Effector memory CD8-positive, alpha-beta T cell (primary cell): ENCODE data around the gene NAE1.
"Not testable (repeated sequence)": the region's sequence is repeated elsewhere in the genome, so short reads cannot be mapped to it uniquely, and the experiment has no call there.

ENCODE experiments used
- ATAC-seq: fragments of 150-1000 bp; cut with Tn5 transposase; replicated peaks from 2 replicates; pipeline ENCODE4 v1.10.0; 2021; ENCODE audit warnings: mild to moderate bottlenecking, moderate library complexity
- DNase-seq, 3 experiments: peaks; one replicate each; pipeline ENCODE4 v3.0.0; 2021
- H3K27ac Mint-ChIP-seq, 2 donors: one replicate each; pipeline ENCODE4 v1.8.0; 2022; ENCODE audit warnings: mild to moderate bottlenecking in 2 of 2, mixed read lengths in 2 of 2, moderate library complexity in 2 of 2
- H3K27me3 Mint-ChIP-seq, 2 donors: one replicate each; pipeline ENCODE4 v1.8.0; 2022; ENCODE audit warnings: mixed read lengths in 2 of 2
- H3K36me3 Mint-ChIP-seq: one replicate; pipeline ENCODE4 v1.8.0; 2022; ENCODE audit warnings: mild to moderate bottlenecking, moderate library complexity, mixed read lengths; ENCODE audit not compliant: insufficient read depth
- H3K4me1 Mint-ChIP-seq, 2 donors: one replicate each; pipeline ENCODE4 v1.8.0; 2022; ENCODE audit warnings: low read depth in 2 of 2, mixed read lengths in 2 of 2
- H3K4me3 Mint-ChIP-seq, 2 donors: one replicate each; pipeline ENCODE4 v1.8.0; 2022; ENCODE audit warnings: mild to moderate bottlenecking in 2 of 2, mixed read lengths in 2 of 2, moderate library complexity in 2 of 2
- H3K9me3 Mint-ChIP-seq, 2 donors: one replicate each; pipeline ENCODE4 v1.8.0; 2022; ENCODE audit warnings: mixed read lengths in 2 of 2

The NAE1 gene

GRCh38 chr16:66811043-66811442 lies 19.7 kb downstream of the NAE1 start:
- DNase-seq, result no peak
- ATAC-seq, result no peak
- Mint-ChIP-seq H3K9me3 (no peaks in the 10 kb centered on the region), H3K4me1 (no peaks in the 10 kb centered on the region), H3K36me3 (peaks cover 82% of the 10 kb centered on the region), H3K4me3 (no peak overlapping the region), H3K27ac (no peak overlapping the region), H3K27me3 (no peaks in the 10 kb centered on the region)

- no peaks in the 10 kb centered on the region for H3K9me3 Mint-ChIP-seq
- no peak overlapping the region for H3K4me3 Mint-ChIP-seq
- no peaks in the 10 kb centered on the region for H3K4me1 Mint-ChIP-seq
- DNase-seq (no peak), ATAC-seq (no peak)
- peaks cover 82% of the 10 kb centered on the region for H3K36me3 Mint-ChIP-seq
- peak overlapping the region in 1 of 2 donors; percentile 15 for H3K27ac Mint-ChIP-seq
- no peaks in the 10 kb centered on the region for H3K27me3 Mint-ChIP-seq
These were observed 20.4 kb downstream of the NAE1 start for GRCh38 chr16:66810391-66810790.

GRCh38 chr16:66809765-66810164 lies 21.0 kb downstream of the NAE1 start:
- Mint-ChIP-seq H3K27me3 (no peaks in the 10 kb centered on the region), H3K9me3 (no peaks in the 10 kb centered on the region), H3K4me3 (no peak overlapping the region), H3K4me1 (no peaks in the 10 kb centered on the region), H3K27ac (peak overlapping the region in 1 of 2 donors; percentile 15), H3K36me3 (peaks cover 82% of the 10 kb centered on the region)
- DNase-seq, result no peak
- ATAC-seq, result no peak

- ATAC-seq, result no peak
- H3K4me3 Mint-ChIP-seq, result no peak overlapping the region
- no peaks in the 10 kb centered on the region for H3K4me1 Mint-ChIP-seq
- DNase-seq, result no peak
- H3K27me3 Mint-ChIP-seq, result no peaks in the 10 kb centered on the region
- H3K9me3 Mint-ChIP-seq, result no peaks in the 10 kb centered on the region
- no peak overlapping the region for H3K27ac Mint-ChIP-seq
- peaks cover 48% of the 10 kb centered on the region for H3K36me3 Mint-ChIP-seq
These were observed 28.6 kb downstream of the NAE1 start for GRCh38 chr16:66802159-66802558.

- no peaks in the 10 kb centered on the region for H3K9me3 Mint-ChIP-seq
- no peak within 1 kb of the TSS for H3K27ac Mint-ChIP-seq
- ATAC-seq (no peak), DNase-seq (no peak)
- H3K4me1 Mint-ChIP-seq, result no peaks in the 10 kb centered on the region
- H3K4me3 Mint-ChIP-seq, result no peak within 1 kb of the TSS
- no peaks in the 10 kb centered on the region for H3K27me3 Mint-ChIP-seq
- H3K36me3 Mint-ChIP-seq, result peaks cover 42% of the 10 kb centered on the region
These were observed 29.3 kb downstream of the NAE1 start, which contains the start of gene TERB1 for GRCh38 chr16:66801320-66802105. Gene TERB1, minus strand, starts transcription at chr16:66801584. Its CDS starts 4,786 bp downstream, at chr16:66796798.

GRCh38 chr16:66800856-66801255 lies 29.9 kb downstream of the NAE1 start:
- Mint-ChIP-seq H3K27me3 (no peaks in the 10 kb centered on the region), H3K27ac (no peak overlapping the region), H3K4me1 (no peaks in the 10 kb centered on the region), H3K36me3 (peaks cover 39% of the 10 kb centered on the region), H3K9me3 (no peaks in the 10 kb centered on the region), H3K4me3 (no peak overlapping the region)
- ATAC-seq (no peak), DNase-seq (no peak)

GRCh38 chr16:66798161-66798560 lies 32.6 kb downstream of the NAE1 start:
- Mint-ChIP-seq H3K4me1 (no peaks in the 10 kb centered on the region), H3K9me3 (no peaks in the 10 kb centered on the region), H3K4me3 (no peak overlapping the region), H3K27me3 (no peaks in the 10 kb centered on the region), H3K36me3 (peaks cover 12% of the 10 kb centered on the region), H3K27ac (no peak overlapping the region)
- DNase-seq, result no peak
- no peak for ATAC-seq

GRCh38 chr16:66793984-66794383 lies 36.8 kb downstream of the NAE1 start:
- not testable (repeated sequence) for H3K36me3 Mint-ChIP-seq, ATAC-seq, DNase-seq, H3K27ac Mint-ChIP-seq, H3K9me3 Mint-ChIP-seq, H3K27me3 Mint-ChIP-seq, H3K4me3 Mint-ChIP-seq, H3K4me1 Mint-ChIP-seq

GRCh38 chr16:66790130-66790733 lies 40.5 kb downstream of the NAE1 start:
- H3K36me3 Mint-ChIP-seq, result no peaks in the 10 kb centered on the region

GRCh38 chr16:66787427-66787826 lies 43.3 kb downstream of the NAE1 start:
- no peak overlapping the region for H3K4me3 Mint-ChIP-seq
- no peaks in the 10 kb centered on the region for H3K4me1 Mint-ChIP-seq
- no peaks in the 10 kb centered on the region for H3K9me3 Mint-ChIP-seq
- H3K36me3 Mint-ChIP-seq, result no peaks in the 10 kb centered on the region
- no peak overlapping the region for H3K27ac Mint-ChIP-seq
- ATAC-seq (no peak), DNase-seq (no peak)
- no peaks in the 10 kb centered on the region for H3K27me3 Mint-ChIP-seq

More at GRCh38 chr16:66790130-66790733, 40.5 kb downstream of the NAE1 start:
- Mint-ChIP-seq H3K27ac (no peak overlapping the region), H3K27me3 (no peaks in the 10 kb centered on the region), H3K4me3 (no peak overlapping the region), H3K4me1 (no peaks in the 10 kb centered on the region), H3K9me3 (no peaks in the 10 kb centered on the region)
- DNase-seq (no peak), ATAC-seq (no peak)

GRCh38 chr16:66786551-66786950 lies 44.2 kb downstream of the NAE1 start:
- Mint-ChIP-seq H3K4me1 (no peaks in the 10 kb centered on the region), H3K9me3 (no peaks in the 10 kb centered on the region), H3K4me3 (no peak overlapping the region), H3K36me3 (no peaks in the 10 kb centered on the region), H3K27me3 (no peaks in the 10 kb centered on the region), H3K27ac (no peak overlapping the region)
- ATAC-seq (no peak), DNase-seq (no peak)

GRCh38 chr16:66776457-66776856 lies 54.3 kb downstream of the NAE1 start:
- no peak for ATAC-seq
- DNase-seq, result no peak
- H3K4me1 Mint-ChIP-seq, result no peaks in the 10 kb centered on the region
- no peaks in the 10 kb centered on the region for H3K27me3 Mint-ChIP-seq
- peaks cover 3% of the 10 kb centered on the region for H3K36me3 Mint-ChIP-seq
- H3K27ac Mint-ChIP-seq, result no peak overlapping the region
- no peak overlapping the region for H3K4me3 Mint-ChIP-seq
- H3K9me3 Mint-ChIP-seq, result no peaks in the 10 kb centered on the region

GRCh38 chr16:66774981-66775380 lies 55.8 kb downstream of the NAE1 start:
- ATAC-seq, result no peak

GRCh38 chr16:66758086-66758485 lies 72.7 kb downstream of the NAE1 start:
- H3K27me3 Mint-ChIP-seq, result peaks cover 0 to 5% of the 10 kb centered on the region in 2 donors
- no peak overlapping the region for H3K4me3 Mint-ChIP-seq
- no peaks in the 10 kb centered on the region for H3K4me1 Mint-ChIP-seq
- DNase-seq (no peak), ATAC-seq (no peak)
- no peaks in the 10 kb centered on the region for H3K36me3 Mint-ChIP-seq
- no peaks in the 10 kb centered on the region for H3K9me3 Mint-ChIP-seq
- no peak overlapping the region for H3K27ac Mint-ChIP-seq

More at GRCh38 chr16:66774981-66775380, 55.8 kb downstream of the NAE1 start:
- DNase-seq, result no peak
- Mint-ChIP-seq H3K9me3 (no peaks in the 10 kb centered on the region), H3K27me3 (no peaks in the 10 kb centered on the region), H3K36me3 (peaks cover 3% of the 10 kb centered on the region), H3K4me3 (no peak overlapping the region), H3K4me1 (no peaks in the 10 kb centered on the region), H3K27ac (peak overlapping the region in 1 of 2 donors; percentile 19)
